ENCODE results near the gene PTPN9. TPM values are rescaled to one million over a fixed set of nuclear protein-coding genes. Genes with fewer than 3 reads are reported as not detected.
"Not testable (repeated sequence)": the region's sequence is repeated elsewhere in the genome, so short reads cannot be mapped to it uniquely, and the experiment has no call there.

Gene PTPN9
- total RNA-seq, 1 donor from 2014 or later: 37.2 TPM

GRCh38 chr15:75449585-75450306 is 129.4 kb downstream of the PTPN9 start:
- TF ChIP-seq, protein P1, sequence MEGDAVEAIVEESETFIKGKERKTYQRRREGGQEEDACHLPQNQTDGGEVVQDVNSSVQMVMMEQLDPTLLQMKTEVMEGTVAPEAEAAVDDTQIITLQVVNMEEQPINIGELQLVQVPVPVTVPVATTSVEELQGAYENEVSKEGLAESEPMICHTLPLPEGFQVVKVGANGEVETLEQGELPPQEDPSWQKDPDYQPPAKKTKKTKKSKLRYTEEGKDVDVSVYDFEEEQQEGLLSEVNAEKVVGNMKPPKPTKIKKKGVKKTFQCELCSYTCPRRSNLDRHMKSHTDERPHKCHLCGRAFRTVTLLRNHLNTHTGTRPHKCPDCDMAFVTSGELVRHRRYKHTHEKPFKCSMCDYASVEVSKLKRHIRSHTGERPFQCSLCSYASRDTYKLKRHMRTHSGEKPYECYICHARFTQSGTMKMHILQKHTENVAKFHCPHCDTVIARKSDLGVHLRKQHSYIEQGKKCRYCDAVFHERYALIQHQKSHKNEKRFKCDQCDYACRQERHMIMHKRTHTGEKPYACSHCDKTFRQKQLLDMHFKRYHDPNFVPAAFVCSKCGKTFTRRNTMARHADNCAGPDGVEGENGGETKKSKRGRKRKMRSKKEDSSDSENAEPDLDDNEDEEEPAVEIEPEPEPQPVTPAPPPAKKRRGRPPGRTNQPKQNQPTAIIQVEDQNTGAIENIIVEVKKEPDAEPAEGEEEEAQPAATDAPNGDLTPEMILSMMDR (IDR thresholded peaks at IDR 0.05; ENCODE audit: insufficient read depth, low read length, poor library complexity, severe bottlenecking): no peak
- no peak for DNase-seq (ENCODE audit: low read depth)
- Histone ChIP-seq H3K4me3 (ENCODE audit: low read depth, low read length) (peak overlapping the region; percentile 98), H3K36me3 (ENCODE audit: control insufficient read depth, insufficient read depth, low read length) (no peaks in the 10 kb centered on the region), H3K27me3 (ENCODE audit: control insufficient read depth, insufficient read depth, low read length) (no peaks in the 10 kb centered on the region)

DNA sequence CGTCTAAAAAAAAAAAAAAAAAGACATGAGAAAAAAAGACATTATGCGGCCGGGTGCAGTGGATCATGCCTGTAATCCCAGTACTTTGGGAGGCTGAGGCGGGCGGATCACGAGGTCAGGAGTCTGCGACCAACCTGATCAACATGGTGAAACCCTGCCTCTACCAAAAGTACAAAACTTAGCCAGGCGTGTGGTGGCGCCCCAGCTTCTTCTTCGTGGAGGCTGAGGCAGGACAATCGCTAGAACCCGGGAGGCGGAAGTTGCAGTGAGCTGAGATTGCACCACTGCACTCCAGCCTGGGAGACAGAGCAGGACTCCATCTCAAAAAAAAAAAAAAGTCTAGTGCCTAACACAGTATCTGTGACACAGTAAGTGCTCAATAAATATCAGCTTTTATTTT is 130.9 kb downstream of the PTPN9 start:
- H3K36me3 ChIP-seq (ENCODE audit: control insufficient read depth, insufficient read depth, low read length); H3K4me3 ChIP-seq (ENCODE audit: low read depth, low read length); DNase-seq (ENCODE audit: low read depth); H3K27me3 ChIP-seq (ENCODE audit: control insufficient read depth, insufficient read depth, low read length): not testable (repeated sequence)

- Histone ChIP-seq H3K4me3 (ENCODE audit: low read depth, low read length) (no peak overlapping the region), H3K36me3 (ENCODE audit: control insufficient read depth, insufficient read depth, low read length) (no peaks in the 10 kb centered on the region), H3K27me3 (ENCODE audit: control insufficient read depth, insufficient read depth, low read length) (no peaks in the 10 kb centered on the region)
- DNase-seq (ENCODE audit: low read depth): no peak
- TF ChIP-seq, protein P1 (IDR thresholded peaks at IDR 0.05; ENCODE audit: insufficient read depth, low read length, poor library complexity, severe bottlenecking): no peak
These were observed 133.0 kb downstream of the PTPN9 start for GRCh38 chr15:75446151-75446550.

DNA sequence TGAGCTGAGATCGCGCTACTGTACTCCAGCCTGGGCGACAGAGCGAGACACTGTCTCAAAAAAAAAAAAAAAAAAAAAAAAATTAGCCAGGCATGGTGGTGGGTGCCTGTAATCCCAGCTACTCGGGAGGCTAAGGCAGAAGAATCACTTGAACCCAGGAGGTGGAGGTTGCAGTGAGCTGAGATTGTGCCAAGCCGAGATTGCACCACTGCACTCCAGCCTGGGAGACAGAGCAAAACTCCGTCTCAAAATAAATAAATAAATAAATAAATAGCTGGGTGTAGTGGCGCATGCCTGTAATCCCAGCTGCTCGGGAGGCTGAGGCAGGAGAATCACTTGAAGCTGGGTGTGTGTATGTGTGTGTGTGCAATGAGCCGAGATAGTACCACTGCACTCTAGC is 133.8 kb downstream of the PTPN9 start:
- H3K4me3 ChIP-seq (ENCODE audit: low read depth, low read length); DNase-seq (ENCODE audit: low read depth); H3K27me3 ChIP-seq (ENCODE audit: control insufficient read depth, insufficient read depth, low read length); H3K36me3 ChIP-seq (ENCODE audit: control insufficient read depth, insufficient read depth, low read length): not testable (repeated sequence)

- DNase-seq (ENCODE audit: low read depth); H3K36me3 ChIP-seq (ENCODE audit: control insufficient read depth, insufficient read depth, low read length); H3K27me3 ChIP-seq (ENCODE audit: control insufficient read depth, insufficient read depth, low read length); H3K4me3 ChIP-seq (ENCODE audit: low read depth, low read length): not testable (repeated sequence)
These were observed 135.1 kb downstream of the PTPN9 start for GRCh38 chr15:75443972-75444453.

DNA sequence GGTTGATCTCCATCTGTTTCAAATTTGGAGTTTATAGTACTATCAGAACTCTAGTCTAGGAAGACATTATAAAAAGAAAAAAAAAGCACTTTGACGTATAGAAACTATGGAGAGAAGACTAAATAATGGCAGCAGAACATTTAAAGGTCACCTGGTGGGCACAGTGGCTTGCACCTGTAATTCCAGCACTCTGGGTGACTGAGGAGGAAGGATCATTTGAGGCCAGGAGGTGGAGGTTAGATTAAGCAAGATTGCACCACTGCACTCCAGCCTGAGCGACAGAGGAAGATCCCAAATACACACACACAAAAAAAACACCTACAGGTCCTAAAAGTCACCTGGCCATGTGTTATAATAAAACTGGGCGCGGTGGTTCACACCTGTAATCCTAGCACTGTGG is 141.4 kb downstream of the PTPN9 start:
- Histone ChIP-seq H3K27me3 (ENCODE audit: control insufficient read depth, insufficient read depth, low read length) (no peaks in the 10 kb centered on the region), H3K4me3 (ENCODE audit: low read depth, low read length) (no peak overlapping the region), H3K36me3 (ENCODE audit: control insufficient read depth, insufficient read depth, low read length) (no peaks in the 10 kb centered on the region)
- DNase-seq (ENCODE audit: low read depth): no peak
- TF ChIP-seq, protein P1 (IDR thresholded peaks at IDR 0.05; ENCODE audit: insufficient read depth, low read length, poor library complexity, severe bottlenecking): no peak

DNA sequence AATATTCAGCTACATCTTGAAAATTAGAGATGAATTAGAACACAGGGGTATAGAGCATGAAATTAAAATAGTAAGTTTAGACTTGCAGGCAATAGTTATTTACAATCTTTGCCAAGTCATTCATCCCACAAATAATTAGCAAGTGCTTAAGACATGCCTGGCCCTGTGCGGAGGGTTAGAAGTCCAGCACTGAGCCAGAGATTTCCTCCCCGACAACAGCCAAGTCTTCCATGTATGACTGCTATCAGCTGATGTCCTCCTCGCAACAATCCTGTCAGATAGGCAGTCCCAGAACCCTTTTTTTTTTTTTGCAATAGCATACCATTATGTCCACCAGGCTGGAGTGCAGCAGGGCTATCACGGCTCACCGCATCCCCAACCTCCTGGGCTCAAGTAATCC is 142.2 kb downstream of the PTPN9 start:
- Histone ChIP-seq H3K36me3 (ENCODE audit: control insufficient read depth, insufficient read depth, low read length) (no peaks in the 10 kb centered on the region), H3K27me3 (ENCODE audit: control insufficient read depth, insufficient read depth, low read length) (no peaks in the 10 kb centered on the region), H3K4me3 (ENCODE audit: low read depth, low read length) (no peak overlapping the region)
- no peak for DNase-seq (ENCODE audit: low read depth)
- TF ChIP-seq, protein P1 (IDR thresholded peaks at IDR 0.05; ENCODE audit: insufficient read depth, low read length, poor library complexity, severe bottlenecking): no peak
